Mesodermal cell (in vitro differentiated cells): ENCODE results near the gene PAX5.

ENCODE experiments used
- H3K27ac ChIP-seq: 2 replicates; pipeline ENCODE4 v1.7.0; 2013; ENCODE audit warnings: mild to moderate bottlenecking, low read depth, low read length, moderate library complexity; ENCODE audit not compliant: severe bottlenecking
- H3K36me3 ChIP-seq: 2 replicates; pipeline ENCODE4 v1.7.1; 2013; ENCODE audit warnings: mild to moderate bottlenecking, low read length, moderate library complexity; ENCODE audit not compliant: control insufficient read depth, insufficient read depth
- H3K4me1 ChIP-seq: one replicate; pipeline ENCODE4 v1.7.1; 2013; ENCODE audit warnings: mild to moderate bottlenecking, low read length; ENCODE audit not compliant: insufficient read depth, control insufficient read depth, poor library complexity, severe bottlenecking
- H3K4me3 ChIP-seq: 2 replicates; pipeline ENCODE4 v1.7.0; 2013; ENCODE audit warnings: low read length, control low read depth, mild to moderate bottlenecking; ENCODE audit not compliant: insufficient read depth, poor library complexity, severe bottlenecking; ENCODE audit errors: extremely low read depth
- H3K9me3 ChIP-seq: 2 replicates; pipeline ENCODE4 v1.7.1; 2013; ENCODE audit warnings: mild to moderate bottlenecking, low read length, moderate library complexity; ENCODE audit not compliant: control insufficient read depth
- WGBS, 2 experiments: methylation state at CpG; one replicate each; pipeline ENCODE4 v1.1.5; 2013; ENCODE audit warnings: missing lambda C conversion rate in 2 of 2; ENCODE audit not compliant: insufficient coverage in 2 of 2; 5-methylcytosine and 5-hydroxymethylcytosine counted together

Gene PAX5

GRCh38 chr9:36832164-36832795 lies 201.8 kb downstream of the PAX5 start:
- Histone ChIP-seq H3K9me3 (no peaks in the 10 kb centered on the region), H3K4me3 (no peak overlapping the region), H3K27ac (no peak overlapping the region), H3K36me3 (no peaks in the 10 kb centered on the region), H3K4me1 (no peaks in the 10 kb centered on the region)
- 84 to 87% methylated on average over 15 to 16 of the region's 16 CpGs for WGBS, 2 experiments

- H3K36me3 ChIP-seq, result no peaks in the 10 kb centered on the region
- WGBS, 2 experiments, result 70 to 80% methylated on average over 5 to 6 of the region's 7 CpGs
- H3K4me3 ChIP-seq, result no peak overlapping the region
- H3K9me3 ChIP-seq, result no peaks in the 10 kb centered on the region
- H3K4me1 ChIP-seq, result no peaks in the 10 kb centered on the region
- H3K27ac ChIP-seq, result no peak overlapping the region
These were observed 202.5 kb downstream of the PAX5 start for GRCh38 chr9:36831381-36832161.

GRCh38 chr9:36828611-36829013 lies 205.5 kb downstream of the PAX5 start:
- Histone ChIP-seq H3K9me3 (no peaks in the 10 kb centered on the region), H3K36me3 (no peaks in the 10 kb centered on the region), H3K27ac (no peak overlapping the region), H3K4me3 (no peak overlapping the region), H3K4me1 (no peaks in the 10 kb centered on the region)
- WGBS, 2 experiments, result 87 to 89% methylated on average over 2 to 7 of the region's 7 CpGs

- no peaks in the 10 kb centered on the region for H3K4me1 ChIP-seq
- H3K9me3 ChIP-seq, result no peaks in the 10 kb centered on the region
- H3K27ac ChIP-seq, result no peak overlapping the region
- H3K36me3 ChIP-seq, result no peaks in the 10 kb centered on the region
- no peak overlapping the region for H3K4me3 ChIP-seq
- WGBS, 2 experiments, result 36 to 49% methylated on average over 1 to 4 of the region's 5 CpGs
These were observed 206.5 kb downstream of the PAX5 start for GRCh38 chr9:36827593-36827992.

GRCh38 chr9:36826581-36826980 lies 207.5 kb downstream of the PAX5 start:
- WGBS, 2 experiments, result 88 to 94% methylated on average over 2 to 3 of the region's 4 CpGs
- Histone ChIP-seq H3K36me3 (no peaks in the 10 kb centered on the region), H3K4me1 (no peaks in the 10 kb centered on the region), H3K27ac (no peak overlapping the region), H3K4me3 (no peak overlapping the region), H3K9me3 (no peaks in the 10 kb centered on the region)

- Histone ChIP-seq H3K27ac (no peak overlapping the region), H3K4me1 (no peaks in the 10 kb centered on the region), H3K9me3 (no peaks in the 10 kb centered on the region), H3K4me3 (no peak overlapping the region), H3K36me3 (no peaks in the 10 kb centered on the region)
- 90 to 93% methylated on average over 8 of the region's 8 CpGs for WGBS, 2 experiments
These were observed 208.9 kb downstream of the PAX5 start for GRCh38 chr9:36825179-36825578.

- no peak overlapping the region for H3K27ac ChIP-seq
- 84 to 91% methylated on average over 5 of the region's 5 CpGs for WGBS, 2 experiments
- H3K36me3 ChIP-seq, result no peaks in the 10 kb centered on the region
- H3K4me1 ChIP-seq, result peaks cover under 1% of the 10 kb centered on the region
- no peaks in the 10 kb centered on the region for H3K9me3 ChIP-seq
- no peak overlapping the region for H3K4me3 ChIP-seq
These were observed 210.1 kb downstream of the PAX5 start for GRCh38 chr9:36823934-36824333.

GRCh38 chr9:36823466-36823865 lies 210.6 kb downstream of the PAX5 start:
- WGBS, 2 experiments, result 92 to 100% methylated on average over 1 to 2 of the region's 6 CpGs
- Histone ChIP-seq H3K4me1 (peaks cover 6% of the 10 kb centered on the region), H3K9me3 (no peaks in the 10 kb centered on the region), H3K27ac (no peak overlapping the region), H3K36me3 (no peaks in the 10 kb centered on the region), H3K4me3 (no peak overlapping the region)

- peaks cover 13% of the 10 kb centered on the region for H3K4me1 ChIP-seq
- no peaks in the 10 kb centered on the region for H3K9me3 ChIP-seq
- no peak overlapping the region for H3K27ac ChIP-seq
- no peaks in the 10 kb centered on the region for H3K36me3 ChIP-seq
- no peak overlapping the region for H3K4me3 ChIP-seq
- 93 to 100% methylated on average over 2 to 3 of the region's 6 CpGs for WGBS, 2 experiments
These were observed 211.9 kb downstream of the PAX5 start for GRCh38 chr9:36822201-36822600.

- H3K4me1 ChIP-seq, result peaks cover 13% of the 10 kb centered on the region
- H3K36me3 ChIP-seq, result no peaks in the 10 kb centered on the region
- no peak overlapping the region for H3K4me3 ChIP-seq
- 85 to 91% methylated on average over 16 to 20 of the region's 21 CpGs for WGBS, 2 experiments
- no peaks in the 10 kb centered on the region for H3K9me3 ChIP-seq
- H3K27ac ChIP-seq, result no peak overlapping the region
These were observed 213.6 kb downstream of the PAX5 start for GRCh38 chr9:36820392-36820861.
